NB4 (cell line): ENCODE results near the gene MTURN.

Source experiments
- DNase-seq: peaks from one replicate; pipeline ENCODE4 v3.0.0; 2010; ENCODE audit warnings: low read depth
- H3K4me3 ChIP-seq: one replicate; pipeline ENCODE4 v1.5.1; 2011; ENCODE audit warnings: mild to moderate bottlenecking, low read depth, low read length, moderate library complexity
- CTCF ChIP-seq: IDR thresholded peaks from one replicate; pipeline ENCODE4 v1.5.1; 2012; ENCODE audit warnings: low read depth, low read length
- MAX ChIP-seq: IDR thresholded peaks from 2 replicates; pipeline ENCODE4 v1.6.1; 2011; ENCODE audit warnings: low read depth, low read length
- MYC ChIP-seq: IDR thresholded peaks from 2 replicates; pipeline ENCODE4 v1.6.1; 2011; ENCODE audit warnings: low read depth, low read length
- POLR2A ChIP-seq: IDR thresholded peaks from 2 replicates; pipeline ENCODE4 v1.6.1; 2011; ENCODE audit warnings: mild to moderate bottlenecking; ENCODE audit not compliant: insufficient read length; ENCODE audit errors: extremely low read depth

Gene MTURN

GRCh38 chr7:30147785-30148184, 13.0 kb downstream of the MTURN start:
- no peak for DNase-seq
- no peak overlapping the region for H3K4me3 ChIP-seq
- TF ChIP-seq MAX (no peak), CTCF (no peak), POLR2A (no peak), MYC (no peak)

- TF ChIP-seq CTCF (no peak), MAX (no peak), MYC (no peak), POLR2A (no peak)
- no peak overlapping the region for H3K4me3 ChIP-seq
- DNase-seq = no peak
Measured at GRCh38 chr7:30148426-30148825, 13.6 kb downstream of the MTURN start.

- no peak for DNase-seq
- no peak for TF ChIP-seq POLR2A
- TF ChIP-seq CTCF = no peak
- no peak for TF ChIP-seq MYC
- no peak overlapping the region for H3K4me3 ChIP-seq
Measured at GRCh38 chr7:30148951-30149459, 14.2 kb downstream of the MTURN start.

- no peak overlapping the region for H3K4me3 ChIP-seq
- DNase-seq = no peak
- TF ChIP-seq MYC = no peak
- TF ChIP-seq MAX = no peak
- no peak for TF ChIP-seq CTCF
- no peak for TF ChIP-seq POLR2A
Measured at GRCh38 chr7:30149640-30150272, 15.0 kb downstream of the MTURN start.

- no peak for DNase-seq
- no peak overlapping the region for H3K4me3 ChIP-seq
- no peak for TF ChIP-seq MYC
- TF ChIP-seq CTCF = no peak
- TF ChIP-seq POLR2A = no peak
- no peak for TF ChIP-seq MAX
Measured at GRCh38 chr7:30150711-30151110, 15.9 kb downstream of the MTURN start.

GRCh38 chr7:30154111-30154587, 19.4 kb downstream of the MTURN start:
- TF ChIP-seq CTCF (no peak), POLR2A (no peak), MAX (no peak), MYC (no peak)
- no peak overlapping the region for H3K4me3 ChIP-seq
- DNase-seq = no peak
